Esophagus squamous epithelium (tissue), 4 donors: ENCODE measurements around the gene FEZ2.

Experiments used
- CTCF ChIP-seq, 6 experiments: fragments of 450-650 bp in 4 of 6; fragments of 200-600 bp in 2 of 6; sonication (generic) in 2 of 6; IDR thresholded peaks; one replicate each; pipeline ENCODE4 v1.5.1; 2016 to 2019; ENCODE audit warnings: antibody characterized with exemption in 6 of 6, mild to moderate bottlenecking in 4 of 6, moderate library complexity in 4 of 6
- POLR2A ChIP-seq, 4 donors: fragments of 450-650 bp; IDR thresholded peaks; one replicate each; pipeline ENCODE4 v1.6.1; 2017; ENCODE audit warnings: antibody characterized with exemption in 4 of 4, mild to moderate bottlenecking in 4 of 4, moderate library complexity in 3 of 4

GRCh38 chr2:36530178-36530982 lies 67.6 kb downstream of the FEZ2 start:
- no peak for TF ChIP-seq CTCF (IDR thresholded peaks at IDR 0.05)
- TF ChIP-seq POLR2A (IDR thresholded peaks at IDR 0.05) = no peak
